Heart right ventricle (tissue), 16 donors: ENCODE data around the gene OR2V2. TPM values are rescaled to one million over a fixed set of nuclear protein-coding genes. Genes with fewer than 3 reads are reported as not detected.

Experiments
- ATAC-seq, 8 donors: fragments of 200-7000 bp; cut with Tn5 transposase; one replicate each; pipeline ENCODE4 v1.9.1; 2020; ENCODE audit warnings: mild to moderate bottlenecking in 8 of 8, moderate library complexity in 8 of 8, moderate number of reproducible peaks in 1 of 8
- DNase-seq, 2 donors: peaks; one replicate each; pipeline ENCODE4 v3.0.0-alpha.2; 2020
- H3K27ac ChIP-seq, 10 donors: fragments of 200-600 bp; sonication (generic) in 2 of 10; one replicate each; pipeline versions ENCODE4 v1.5.0 to v1.8.0; 2020 to 2022; ENCODE audit warnings: mild to moderate bottlenecking in 3 of 10
- H3K27me3 ChIP-seq, 7 donors: fragments of 200-600 bp; one replicate each; pipeline ENCODE4 v1.8.0; 2021 to 2022; ENCODE audit warnings: mild to moderate bottlenecking in 2 of 7
- H3K36me3 ChIP-seq, 9 donors: fragments of 200-600 bp; sonication (generic) in 1 of 9; one replicate each; pipeline versions ENCODE4 v1.5.0 to v1.8.0; 2020 to 2022; ENCODE audit warnings: mild to moderate bottlenecking in 2 of 9
- H3K4me1 ChIP-seq, 9 donors: fragments of 200-600 bp; sonication (generic) in 1 of 9; one replicate each; pipeline versions ENCODE4 v1.5.0 to v1.8.0; 2020 to 2022; ENCODE audit warnings: mild to moderate bottlenecking in 4 of 9
- H3K4me3 ChIP-seq, 10 donors: fragments of 200-600 bp; sonication (generic) in 2 of 10; one replicate each; pipeline versions ENCODE4 v1.5.0 to v1.8.0; 2020 to 2022; ENCODE audit warnings: mild to moderate bottlenecking in 7 of 10, moderate library complexity in 2 of 10
- H3K9me3 ChIP-seq, 11 donors: fragments of 200-600 bp in 10 of 11; sonication (generic) in 2 of 11; one replicate each; pipeline versions ENCODE4 v1.5.0 to v1.8.0; 2013 to 2022; ENCODE audit warnings: mild to moderate bottlenecking in 2 of 11, control low read depth in 1 of 11, moderate library complexity in 1 of 11
- CTCF ChIP-seq, 9 donors: fragments of 200-600 bp; sonication (generic) in 2 of 9; IDR thresholded peaks; one replicate each; pipeline versions ENCODE4 v1.5.0 to v1.8.0; 2021 to 2022; ENCODE audit warnings: antibody characterized with exemption in 9 of 9, mild to moderate bottlenecking in 5 of 9, moderate library complexity in 1 of 9
- WGBS, 2 donors: extraction: QIAGEN DNeasy Blood & Tissue Kit; methylation state at CpG; one replicate each; pipeline ENCODE4 v1.1.7; 2013; ENCODE audit warnings: inconsistent platforms in 1 of 2; 5-methylcytosine and 5-hydroxymethylcytosine counted together
- intact Hi-C, 10 donors: fragments of 100-400 bp; cut with DNase I; formaldehyde crosslinking; loops; one replicate each; pipeline versions ENCODE4 v1.11.1 to v1.14.2; 2022
- polyA plus RNA-seq, 2 donors: library from polyadenylated mRNA; stranded (reverse); fragments of 200-250 nt; gene quantifications; one replicate each; pipeline ENCODE4 v1.2.3, GENCODE V29; 2013
- total RNA-seq, 10 donors: library from RNA; stranded (reverse); fragmentation: NEBNext Ultra II Directional in 3 of 10; extraction: Animal tissue kit (Norgen Biotek cat#: 25700) in 3 of 10; gene quantifications; one replicate each; pipeline versions ENCODE4 v1.2.1 to v1.2.4, GENCODE V29; 2021 to 2023
- donor health status: Arrhythmogenic right ventricular cardiomyopathy.
- donor health status: ischemic (EF 13 %, LVEDD 7.1; RV severe dilation, severe dysfunction).
- donor health status: healthy with polysubstance abuse.
- donor health status: DM: no; HTN: yes; CAD: no.
- donor health status: DM: no; HTN: no; CAD: no.
- donor health status: ischemic (EF 25% LVEDD 6.9; RV normal size, moderate dysfunction).
- donor health status: ischemic (EF 25% LVEDD 5.7; RV mildly dilated, moderate dysfunction).
- donor health status: healthy.
- donor health status: DM: yes; HTN: yes; CAD: no.
- donor health status: Ischemic cardiomyopathy.
- donor health status: ischemic (EF 35%, LVEDD 5.7; RV mildly dilated, moderate dysfunction).
- donor health status: nonischemic (EF 11% LVEDD 7.7; RV severe dilation, severe dysfunction).
- donor health status: DM: yes; HTN: yes; CAD: no.
- donor health status: PGD.
- donor health status: ischemic (EF 29% LVEDD 5.4; RV normal size, mild dysfunction).
- donor health status: nonischemic (EF 23%, LVEDD 6.1; RV moderate dilation, normal function).

The OR2V2 gene
- total and polyA plus RNA-seq, 12 donors, result not detected

- Histone ChIP-seq H3K36me3 (no peaks in the 10 kb centered on the region), H3K4me3 (no peak overlapping the region), H3K9me3 (no peaks in the 10 kb centered on the region), H3K27ac (no peak overlapping the region), H3K4me1 (peaks cover 0 to 35% (median 16%) of the 10 kb centered on the region in 9 donors), H3K27me3 (peaks cover 0 to 2% (median 0%) of the 10 kb centered on the region in 7 donors)
- ATAC-seq (no peak), DNase-seq (no peak)
- intact Hi-C loops, result loop anchor here in 6 of 10 donors (5.0 to 10.0 kb wide), 5 partner anchors 62 to 398 kb away; partner anchors contain the start of genes MGAT1 (in 3 of the 6), TRIM52 (in 3 of the 6) and RACK1 (in 1 of the 6)
- WGBS, 2 donors, result 61 to 67% methylated on average over 12 of the region's 12 CpGs
- TF ChIP-seq CTCF (IDR thresholded peaks at IDR 0.05), result no peak
Measured at GRCh38 chr5:181182651-181183050, 35.3 kb downstream of the OR2V2 start.

GRCh38 chr5:181184845-181185216 lies 37.4 kb downstream of the OR2V2 start:
- H3K27me3 ChIP-seq, result peaks cover 0 to 5% (median 0%) of the 10 kb centered on the region in 7 donors
- WGBS, 2 donors, result 76 to 85% methylated on average over 16 of the region's 16 CpGs
- peak overlapping the region in 5 of 10 donors; percentile 23 to 76 (median 60) for H3K27ac ChIP-seq
- no peak for ATAC-seq
- no peaks in the 10 kb centered on the region for H3K9me3 ChIP-seq
- DNase-seq, result no peak
- no peaks in the 10 kb centered on the region for H3K36me3 ChIP-seq
- TF ChIP-seq CTCF (IDR thresholded peaks at IDR 0.05), result no peak
- H3K4me3 ChIP-seq, result peak overlapping the region in 9 of 10 donors; percentile 47 to 66 (median 56)
- peaks cover 0 to 41% (median 18%) of the 10 kb centered on the region in 9 donors for H3K4me1 ChIP-seq
- intact Hi-C loops, result loop anchor here in 8 of 10 donors (5.0 to 10.0 kb wide), 5 partner anchors 60 to 400 kb away; partner anchors contain the start of genes TRIM52 (in 7 of the 8), MGAT1 (in 3 of the 8) and RACK1 (in 1 of the 8)

- H3K27ac ChIP-seq, result no peak overlapping the region
- H3K4me3 ChIP-seq, result no peak overlapping the region
- TF ChIP-seq CTCF (IDR thresholded peaks at IDR 0.05), result no peak
- no peaks in the 10 kb centered on the region for H3K9me3 ChIP-seq
- intact Hi-C loops, result loop anchor here in 7 of 10 donors (5.0 to 10.0 kb wide), 5 partner anchors 59 to 401 kb away; partner anchors contain the start of genes TRIM52 (in 6 of the 7), MGAT1 (in 3 of the 7) and RACK1 (in 1 of the 7)
- no peaks in the 10 kb centered on the region for H3K36me3 ChIP-seq
- peaks cover 0 to 48% (median 24%) of the 10 kb centered on the region in 9 donors for H3K4me1 ChIP-seq
- WGBS, 2 donors, result 92 to 94% methylated on average over 13 of the region's 13 CpGs
- ATAC-seq, result no peak
- no peak for DNase-seq
- H3K27me3 ChIP-seq, result peaks cover 0 to 5% (median 0%) of the 10 kb centered on the region in 7 donors
Measured at GRCh38 chr5:181185560-181185959, 38.2 kb downstream of the OR2V2 start.

GRCh38 chr5:181186022-181186421 lies 38.6 kb downstream of the OR2V2 start:
- ATAC-seq, result no peak
- H3K4me1 ChIP-seq, result peaks cover 0 to 53% (median 27%) of the 10 kb centered on the region in 9 donors
- H3K27ac ChIP-seq, result no peak overlapping the region
- 91% methylated on average over 6 of the region's 6 CpGs for WGBS, 2 donors
- H3K4me3 ChIP-seq, result no peak overlapping the region
- H3K36me3 ChIP-seq, result no peaks in the 10 kb centered on the region
- H3K9me3 ChIP-seq, result no peaks in the 10 kb centered on the region
- no peak for DNase-seq
- peaks cover 0 to 5% (median 0%) of the 10 kb centered on the region in 7 donors for H3K27me3 ChIP-seq
- intact Hi-C loops, result loop anchor here in 7 of 10 donors (5.0 to 10.0 kb wide), 5 partner anchors 59 to 401 kb away; partner anchors contain the start of genes TRIM52 (in 6 of the 7), MGAT1 (in 3 of the 7) and RACK1 (in 1 of the 7)
- TF ChIP-seq CTCF (IDR thresholded peaks at IDR 0.05), result no peak
